Psoas muscle (tissue), 8 donors: ENCODE data around the gene PRR5L. TPM values are rescaled to one million over a fixed set of nuclear protein-coding genes. Genes with fewer than 3 reads are reported as not detected.

Source experiments
- ATAC-seq, 4 donors: fragments of 200-7000 bp; cut with Tn5 transposase; one replicate each; pipeline ENCODE4 v1.9.1; 2020; ENCODE audit warnings: moderate library complexity in 3 of 4, mild to moderate bottlenecking in 2 of 4
- DNase-seq, 2 donors: peaks; one replicate each; pipeline ENCODE4 v3.0.0-alpha.2; 2020
- H3K27ac ChIP-seq: fragments of 200-600 bp; one replicate; pipeline ENCODE4 v1.8.0; 2022
- H3K27me3 ChIP-seq, 3 donors: fragments of 200-600 bp in 1 of 3; one replicate each; pipeline versions ENCODE4 v1.6.1 to v1.8.0; 2013 to 2022; ENCODE audit warnings: low read length in 2 of 3, mild to moderate bottlenecking in 2 of 3, moderate library complexity in 1 of 3; ENCODE audit not compliant: insufficient read depth in 3 of 3
- H3K36me3 ChIP-seq, 2 donors: fragments of 200-600 bp in 1 of 2; one replicate each; pipeline versions ENCODE4 v1.6.1 to v1.8.0; 2013 to 2022; ENCODE audit warnings: low read depth in 1 of 2, mild to moderate bottlenecking in 1 of 2, moderate library complexity in 1 of 2; ENCODE audit not compliant: insufficient read depth in 1 of 2
- H3K4me1 ChIP-seq: fragments of 200-600 bp; one replicate; pipeline ENCODE4 v1.8.0; 2022
- H3K4me3 ChIP-seq: fragments of 200-600 bp; one replicate; pipeline ENCODE4 v1.8.0; 2022; ENCODE audit warnings: mild to moderate bottlenecking
- H3K9me3 ChIP-seq: fragments of 200-600 bp; one replicate; pipeline ENCODE4 v1.8.0; 2022
- WGBS, 3 donors: extraction: QIAGEN DNeasy Blood & Tissue Kit; methylation state at CpG; one replicate each; pipeline versions ENCODE4 v1.1.6 to v1.1.7; 2013; 5-methylcytosine and 5-hydroxymethylcytosine counted together
- intact Hi-C, 2 donors: fragments of 100-400 bp; cut with DNase I; formaldehyde crosslinking; loops; one replicate each; pipeline versions ENCODE4 v1.11.0 to v1.14.2; 2022
- polyA plus RNA-seq, 3 donors: library from polyadenylated mRNA; stranded (reverse); fragments of 200-250 nt; gene quantifications; one replicate each; pipeline ENCODE4 v1.2.3, GENCODE V29; 2013
- total RNA-seq, 4 donors: library from RNA; stranded (reverse); fragmentation: NEBNext Ultra II Directional in 2 of 4; extraction: Animal tissue kit (Norgen Biotek cat#: 25700) in 2 of 4; gene quantifications; one replicate each; pipeline versions ENCODE4 v1.2.1 to v1.2.4, GENCODE V29; 2021 to 2023
- TF ChIP-seq, protein P1 (sequence below): fragments of 200-600 bp; IDR thresholded peaks from one replicate; pipeline ENCODE4 v1.8.0; 2022; ENCODE audit warnings: antibody characterized with exemption
- donor health status: healthy with polysubstance abuse.
- donor health status: DM: no; HTN: no; CAD: no; lungs with moderate emphysema.
- donor health status: Bipolar disorder and iron deficiency.
- donor health status: healthy.
- donor health status: DM: yes; HTN: yes; CAD: no.
- donor health status: DM: no; HTN: no; CAD: no.
- donor health status: DM: no; HTN: no; CAD: no.
- donor health status: DM: yes; HTN: yes; CAD: no.

PRR5L gene
- total and polyA plus RNA-seq, 7 donors, result 0.39 to 2.5 (median 0.86) TPM

DNA sequence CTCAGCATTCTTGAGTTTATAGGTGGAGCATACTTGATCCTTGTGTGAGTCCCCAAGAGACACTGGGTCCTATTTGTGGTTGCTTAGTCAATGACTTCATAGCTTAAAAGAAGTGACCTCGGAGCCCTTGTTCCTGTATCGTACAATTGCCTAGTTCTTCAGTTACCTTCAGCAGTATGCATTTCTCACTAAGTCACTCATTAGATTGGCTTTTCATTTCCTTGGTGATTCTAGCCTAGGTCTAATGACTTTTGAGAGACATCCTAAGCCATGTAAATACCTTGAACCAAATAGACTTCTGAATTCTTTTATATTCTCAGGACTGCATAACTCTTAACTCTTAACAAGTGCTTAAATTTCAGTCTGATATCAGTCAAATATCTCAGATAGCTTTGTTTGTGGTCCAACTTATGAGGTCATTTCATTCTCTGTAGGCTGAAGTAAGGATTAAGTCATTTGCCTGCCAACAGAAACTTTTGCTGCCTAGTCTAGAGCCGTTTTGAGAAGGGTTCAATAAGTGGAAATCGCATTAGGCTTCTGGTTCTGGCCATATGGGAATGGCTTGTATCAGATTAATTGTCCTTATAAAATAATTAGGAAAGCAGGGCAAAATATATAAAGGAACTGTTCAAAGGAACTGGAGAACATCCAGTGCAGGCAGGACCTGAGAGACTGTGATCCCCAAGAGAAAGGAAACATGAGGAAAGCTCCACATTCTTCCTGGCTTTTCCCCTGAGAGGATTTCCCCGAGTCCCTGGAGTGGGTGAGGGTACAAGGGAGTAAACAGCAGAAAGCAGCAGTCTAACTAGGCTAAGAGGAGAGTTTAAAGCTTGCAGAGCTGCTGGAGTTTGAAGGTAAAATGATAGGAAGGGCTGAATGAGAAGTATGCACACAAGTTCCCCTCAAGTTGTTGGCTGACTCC is 174.1 kb downstream of the PRR5L start:
- H3K9me3 ChIP-seq, result no peaks in the 10 kb centered on the region
- H3K4me1 ChIP-seq, result peaks cover 16% of the 10 kb centered on the region
- DNase-seq (no peak), ATAC-seq (peak; percentile 54 to 71 (median 58))
- H3K36me3 ChIP-seq, result no peaks in the 10 kb centered on the region
- H3K27ac ChIP-seq, result no peak overlapping the region
- intact Hi-C loops, result no loop called here
- H3K27me3 ChIP-seq, result no peaks in the 10 kb centered on the region
- TF ChIP-seq, protein P1, sequence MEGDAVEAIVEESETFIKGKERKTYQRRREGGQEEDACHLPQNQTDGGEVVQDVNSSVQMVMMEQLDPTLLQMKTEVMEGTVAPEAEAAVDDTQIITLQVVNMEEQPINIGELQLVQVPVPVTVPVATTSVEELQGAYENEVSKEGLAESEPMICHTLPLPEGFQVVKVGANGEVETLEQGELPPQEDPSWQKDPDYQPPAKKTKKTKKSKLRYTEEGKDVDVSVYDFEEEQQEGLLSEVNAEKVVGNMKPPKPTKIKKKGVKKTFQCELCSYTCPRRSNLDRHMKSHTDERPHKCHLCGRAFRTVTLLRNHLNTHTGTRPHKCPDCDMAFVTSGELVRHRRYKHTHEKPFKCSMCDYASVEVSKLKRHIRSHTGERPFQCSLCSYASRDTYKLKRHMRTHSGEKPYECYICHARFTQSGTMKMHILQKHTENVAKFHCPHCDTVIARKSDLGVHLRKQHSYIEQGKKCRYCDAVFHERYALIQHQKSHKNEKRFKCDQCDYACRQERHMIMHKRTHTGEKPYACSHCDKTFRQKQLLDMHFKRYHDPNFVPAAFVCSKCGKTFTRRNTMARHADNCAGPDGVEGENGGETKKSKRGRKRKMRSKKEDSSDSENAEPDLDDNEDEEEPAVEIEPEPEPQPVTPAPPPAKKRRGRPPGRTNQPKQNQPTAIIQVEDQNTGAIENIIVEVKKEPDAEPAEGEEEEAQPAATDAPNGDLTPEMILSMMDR, result no peak
- no peak overlapping the region for H3K4me3 ChIP-seq
- 15 to 28% (median 16%) methylated on average over 5 of the region's 5 CpGs for WGBS, 3 donors

DNA sequence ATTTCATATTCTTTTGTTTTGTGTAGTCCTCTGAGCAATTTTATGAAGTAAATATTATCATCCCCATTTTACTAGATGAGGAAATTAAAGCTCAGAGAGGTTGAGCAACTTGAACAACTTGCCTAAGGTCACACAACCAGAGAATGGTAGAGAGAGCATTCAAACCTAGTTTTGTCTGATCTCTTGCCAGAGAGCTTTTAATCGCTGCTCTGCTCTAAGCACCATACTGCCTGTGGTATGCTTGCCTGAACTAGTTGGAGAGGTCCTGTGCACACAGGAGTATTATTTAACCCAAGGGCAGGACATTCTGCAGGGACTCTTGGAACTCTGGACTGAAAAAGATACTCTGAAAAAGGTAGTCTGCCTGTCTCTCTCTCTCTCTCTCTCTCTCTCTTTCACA is 175.5 kb downstream of the PRR5L start:
- no peaks in the 10 kb centered on the region for H3K36me3 ChIP-seq
- intact Hi-C loops, result no loop called here
- no peaks in the 10 kb centered on the region for H3K9me3 ChIP-seq
- no peak overlapping the region for H3K4me3 ChIP-seq
- 45 to 67% (median 63%) methylated on average over 1 of the region's 1 CpG for WGBS, 3 donors
- DNase-seq (no peak), ATAC-seq (no peak)
- no peaks in the 10 kb centered on the region for H3K27me3 ChIP-seq
- no peak overlapping the region for H3K27ac ChIP-seq
- TF ChIP-seq, protein P1, result no peak
- peaks cover 16% of the 10 kb centered on the region for H3K4me1 ChIP-seq

DNA sequence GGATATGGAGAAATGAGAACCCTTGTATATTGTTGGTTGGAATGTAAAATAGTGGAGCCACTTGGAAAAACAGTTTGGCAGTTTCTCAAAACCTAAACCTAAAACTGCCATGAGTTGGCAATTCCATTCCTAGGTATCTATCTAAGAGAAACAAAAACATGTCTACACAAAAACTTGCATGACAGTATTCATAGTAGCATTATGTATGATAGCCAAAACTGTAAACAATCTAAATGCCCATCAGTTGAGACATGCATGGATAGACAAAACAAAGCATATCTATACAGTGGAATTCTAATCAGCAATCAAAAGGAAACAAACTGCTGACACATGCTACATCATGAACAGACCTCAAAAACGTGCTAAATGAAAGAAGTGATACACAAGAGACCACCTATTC is 179.1 kb downstream of the PRR5L start:
- peaks cover 0 to 4% of the 10 kb centered on the region in 2 donors for H3K36me3 ChIP-seq
- H3K27me3 ChIP-seq, result no peaks in the 10 kb centered on the region
- DNase-seq (no peak), ATAC-seq (no peak)
- TF ChIP-seq, protein P1, result no peak
- WGBS, 3 donors, result 56 to 60% (median 59%) methylated on average over 1 of the region's 1 CpG
- no peaks in the 10 kb centered on the region for H3K9me3 ChIP-seq
- intact Hi-C loops, result loop anchor here in 1 of 2 donors (5.0 kb wide), 1 partner anchor 183 kb away; no protein-coding TSS in a partner anchor
- no peak overlapping the region for H3K27ac ChIP-seq
- H3K4me1 ChIP-seq, result peaks cover 4% of the 10 kb centered on the region
- no peak overlapping the region for H3K4me3 ChIP-seq

DNA sequence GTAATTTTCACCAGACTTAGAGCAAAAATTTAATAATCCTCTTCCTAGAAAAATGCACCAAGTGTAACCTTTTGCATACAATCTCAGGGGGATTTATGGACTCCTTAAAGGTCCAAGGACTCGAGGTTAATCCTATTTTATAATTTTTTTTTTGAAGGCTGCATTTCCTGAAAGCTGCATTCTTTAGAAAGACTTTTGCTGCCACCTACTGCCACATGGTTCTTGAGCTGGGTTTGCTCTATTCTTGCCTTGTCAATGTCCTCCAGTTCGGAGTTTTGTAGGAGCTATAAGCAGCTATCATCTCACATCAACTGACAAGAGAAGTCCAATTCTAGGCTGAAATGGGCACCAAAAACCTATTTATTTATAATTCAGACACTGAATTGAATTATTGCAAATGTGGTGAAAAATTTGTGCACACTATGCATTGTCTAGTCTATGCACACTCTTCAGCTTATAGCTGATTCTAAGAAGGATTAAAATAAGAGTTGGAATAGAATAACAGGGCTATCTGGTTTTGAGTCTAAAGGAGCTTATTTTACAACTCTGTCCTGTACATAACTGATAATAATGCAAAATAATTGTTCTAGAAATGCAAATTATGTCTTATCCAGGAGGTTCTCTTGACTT is 182.7 kb downstream of the PRR5L start:
- H3K9me3 ChIP-seq, result no peaks in the 10 kb centered on the region
- peaks cover under 1 to 13% of the 10 kb centered on the region in 2 donors for H3K36me3 ChIP-seq
- ATAC-seq, result peak in 3 of 4 donors; percentile 37 to 66 (median 50)
- no peaks in the 10 kb centered on the region for H3K27me3 ChIP-seq
- no peak overlapping the region for H3K4me3 ChIP-seq
- TF ChIP-seq, protein P1, result peak; percentile 53
- WGBS, 3 donors, result 24 to 44% (median 36%) methylated on average over 2 of the region's 2 CpGs
- intact Hi-C loops, result loop anchor here (2.0 to 5.0 kb wide), 2 partner anchors 186 to 187 kb away; no protein-coding TSS in a partner anchor
- no peaks in the 10 kb centered on the region for H3K4me1 ChIP-seq
- DNase-seq, result no peak
- H3K27ac ChIP-seq, result no peak overlapping the region
